Measurements from ENCODE around the gene MBD2.
A peak's percentile ranks its signal among the peaks of the same experiment; 100 is the strongest.
"Not testable (repeated sequence)": the region's sequence is repeated elsewhere in the genome, so short reads cannot be mapped to it uniquely, and the experiment has no call there.

MBD2 gene, protein sequence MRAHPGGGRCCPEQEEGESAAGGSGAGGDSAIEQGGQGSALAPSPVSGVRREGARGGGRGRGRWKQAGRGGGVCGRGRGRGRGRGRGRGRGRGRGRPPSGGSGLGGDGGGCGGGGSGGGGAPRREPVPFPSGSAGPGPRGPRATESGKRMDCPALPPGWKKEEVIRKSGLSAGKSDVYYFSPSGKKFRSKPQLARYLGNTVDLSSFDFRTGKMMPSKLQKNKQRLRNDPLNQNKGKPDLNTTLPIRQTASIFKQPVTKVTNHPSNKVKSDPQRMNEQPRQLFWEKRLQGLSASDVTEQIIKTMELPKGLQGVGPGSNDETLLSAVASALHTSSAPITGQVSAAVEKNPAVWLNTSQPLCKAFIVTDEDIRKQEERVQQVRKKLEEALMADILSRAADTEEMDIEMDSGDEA

DNA sequence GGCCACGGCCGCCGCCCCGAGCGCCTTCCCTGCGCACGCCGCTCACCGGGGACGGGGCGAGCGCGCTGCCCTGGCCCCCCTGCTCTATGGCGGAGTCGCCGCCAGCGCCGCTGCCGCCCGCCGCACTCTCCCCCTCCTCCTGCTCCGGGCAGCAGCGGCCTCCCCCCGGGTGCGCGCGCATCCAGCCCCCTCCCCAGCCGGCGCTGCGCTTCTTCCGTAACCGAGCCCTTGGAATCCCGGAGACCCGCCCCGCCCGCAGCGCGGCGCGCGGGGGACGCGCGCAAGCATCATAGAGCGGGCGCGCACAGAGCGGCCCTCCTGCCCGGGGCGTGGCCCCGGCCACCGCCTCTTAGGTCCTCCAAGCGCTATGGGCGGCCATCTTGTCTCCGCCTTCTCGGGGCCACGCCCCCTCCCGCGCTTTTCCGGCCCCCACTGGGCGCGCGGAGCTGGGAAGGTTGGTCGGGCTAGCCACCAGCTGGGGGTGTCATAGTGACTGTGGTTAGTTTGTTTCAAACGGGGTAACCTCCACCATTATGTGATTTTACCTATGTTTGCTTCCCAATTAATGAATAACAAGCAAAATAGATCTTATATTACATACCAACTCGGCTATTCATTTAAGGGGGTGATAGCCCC lies at the start of gene MBD2:
MBD2 (minus strand) TSS at position 291 of the 636 bp plus-strand sequence; CDS start at position 181, 110 bp downstream.
- H3K9me3 ChIP-seq (ENCODE audit: control insufficient read depth, low read depth, low read length) = no peaks in the 10 kb centered on the region
- peak within 1 kb of the TSS; percentile 65 for H3K4me3 ChIP-seq (ENCODE audit: low read length)
- H3K4me1 ChIP-seq (ENCODE audit: control insufficient read depth, low read depth, low read length) = peaks cover 22% of the 10 kb centered on the region
- H3K27ac ChIP-seq (ENCODE audit: low read length) = peak within 1 kb of the TSS; percentile 51
- H3K9ac ChIP-seq (ENCODE audit: low read length) = peak within 1 kb of the TSS; percentile 41
- no peaks in the 10 kb centered on the region for H3K27me3 ChIP-seq (ENCODE audit: control insufficient read depth, insufficient read depth, low read length)
- H3K36me3 ChIP-seq (ENCODE audit: control insufficient read depth, low read depth, low read length) = peaks cover 4% of the 10 kb centered on the region

DNA sequence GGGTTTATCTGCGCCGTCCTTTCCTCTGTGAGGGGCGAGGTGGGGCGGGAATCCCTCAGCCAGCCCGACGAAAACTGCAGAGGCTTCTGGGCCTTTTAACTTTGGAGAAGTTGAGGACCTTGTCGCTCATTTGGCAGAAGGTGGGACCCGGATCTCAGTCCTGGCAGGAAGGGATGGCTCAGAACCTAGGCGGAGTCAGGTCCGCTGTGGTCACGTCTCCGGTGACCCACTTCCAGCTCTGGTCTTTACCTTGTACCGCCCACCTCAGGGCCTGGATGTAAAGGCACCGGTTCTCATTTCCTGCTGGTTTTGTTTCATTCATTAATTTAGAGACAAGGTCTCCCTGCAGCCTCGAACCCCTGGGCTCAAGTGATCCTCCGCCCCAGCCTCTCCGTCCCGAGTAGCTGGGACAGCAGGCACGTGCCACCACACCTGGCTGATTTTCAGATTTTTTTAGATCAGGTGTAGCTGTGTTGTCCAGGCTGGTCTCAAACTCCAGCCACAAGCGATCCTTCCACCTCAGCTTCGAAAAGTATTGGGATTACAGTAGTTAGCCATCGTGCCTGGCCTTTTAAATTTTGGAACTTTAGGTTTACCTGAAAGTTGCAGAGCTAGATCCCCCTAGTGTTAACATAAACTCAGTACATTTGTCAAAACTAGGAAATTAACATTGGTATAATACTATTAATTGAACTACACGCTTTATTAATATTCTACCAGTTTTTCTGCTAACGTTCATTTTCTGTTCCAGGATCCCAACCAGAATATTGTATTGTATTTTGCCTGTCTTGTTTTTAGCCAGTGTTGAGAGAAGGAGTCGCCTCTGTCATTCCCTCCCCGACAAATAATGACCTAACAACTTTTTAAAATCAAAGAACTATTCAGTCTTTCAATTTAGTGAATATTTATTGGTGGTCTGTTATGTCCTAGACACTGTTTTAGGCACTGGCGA lies 45.7 kb upstream of the MBD2 start:
- Histone ChIP-seq H3K27me3 (ENCODE audit: control insufficient read depth, insufficient read depth, low read length) (no peaks in the 10 kb centered on the region), H3K4me3 (ENCODE audit: low read length) (peak overlapping the region; percentile 79), H3K9ac (ENCODE audit: low read length) (peak overlapping the region; percentile 82), H3K27ac (ENCODE audit: low read length) (peak overlapping the region; percentile 75), H3K9me3 (ENCODE audit: control insufficient read depth, low read depth, low read length) (no peaks in the 10 kb centered on the region), H3K4me1 (ENCODE audit: control insufficient read depth, low read depth, low read length) (peaks cover 9% of the 10 kb centered on the region), H3K36me3 (ENCODE audit: control insufficient read depth, low read depth, low read length) (no peaks in the 10 kb centered on the region)

DNA sequence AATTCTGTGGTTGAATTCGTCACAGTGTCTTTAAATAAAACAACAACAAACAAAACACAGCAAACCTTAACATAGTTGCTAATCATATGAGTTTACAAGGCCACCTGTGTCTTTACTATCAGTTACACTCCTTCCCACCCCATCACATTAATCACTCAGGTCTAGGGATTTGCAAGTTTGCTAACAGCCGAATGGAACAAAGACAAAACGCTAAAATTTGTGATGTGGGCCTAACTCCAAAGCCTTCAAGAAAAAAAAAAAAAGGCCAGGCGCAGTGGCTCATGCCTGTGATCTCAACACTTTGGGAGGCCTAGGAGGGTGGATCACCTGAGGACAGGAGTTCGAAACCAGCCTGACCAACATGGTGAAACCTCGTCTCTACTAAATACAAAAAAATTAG lies 44.3 kb upstream of the MBD2 start:
- H3K4me1 ChIP-seq (ENCODE audit: control insufficient read depth, low read depth, low read length) = peaks cover 9% of the 10 kb centered on the region
- peak overlapping the region; percentile 75 for H3K27ac ChIP-seq (ENCODE audit: low read length)
- H3K36me3 ChIP-seq (ENCODE audit: control insufficient read depth, low read depth, low read length) = no peaks in the 10 kb centered on the region
- H3K9me3 ChIP-seq (ENCODE audit: control insufficient read depth, low read depth, low read length) = no peaks in the 10 kb centered on the region
- peak overlapping the region; percentile 79 for H3K4me3 ChIP-seq (ENCODE audit: low read length)
- H3K27me3 ChIP-seq (ENCODE audit: control insufficient read depth, insufficient read depth, low read length) = no peaks in the 10 kb centered on the region
- peak overlapping the region; percentile 82 for H3K9ac ChIP-seq (ENCODE audit: low read length)

DNA sequence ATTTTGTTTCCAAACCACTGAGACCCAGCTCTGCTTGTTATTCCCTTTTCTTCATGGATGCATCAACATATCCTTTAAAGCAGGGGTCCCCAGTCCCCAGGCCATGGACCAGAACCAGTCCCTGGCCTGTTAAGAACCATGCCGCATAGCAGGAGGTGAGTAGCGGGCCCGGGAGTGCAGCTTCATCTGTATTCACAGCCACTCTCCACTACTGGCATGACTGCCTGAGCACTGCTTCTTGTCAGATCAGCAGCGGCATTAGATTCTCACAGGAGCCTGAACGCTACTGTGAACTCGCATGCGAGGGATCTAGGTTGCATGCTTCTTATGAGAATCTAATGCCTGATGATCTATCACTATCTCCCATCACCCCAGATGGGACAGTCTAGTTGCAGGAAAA lies 43.2 kb upstream of the MBD2 start:
- no peak overlapping the region for H3K4me3 ChIP-seq (ENCODE audit: low read length)
- peaks cover 9% of the 10 kb centered on the region for H3K4me1 ChIP-seq (ENCODE audit: control insufficient read depth, low read depth, low read length)
- no peaks in the 10 kb centered on the region for H3K27me3 ChIP-seq (ENCODE audit: control insufficient read depth, insufficient read depth, low read length)
- H3K9ac ChIP-seq (ENCODE audit: low read length) = no peak overlapping the region
- H3K27ac ChIP-seq (ENCODE audit: low read length) = no peak overlapping the region
- no peaks in the 10 kb centered on the region for H3K9me3 ChIP-seq (ENCODE audit: control insufficient read depth, low read depth, low read length)
- no peaks in the 10 kb centered on the region for H3K36me3 ChIP-seq (ENCODE audit: control insufficient read depth, low read depth, low read length)

DNA sequence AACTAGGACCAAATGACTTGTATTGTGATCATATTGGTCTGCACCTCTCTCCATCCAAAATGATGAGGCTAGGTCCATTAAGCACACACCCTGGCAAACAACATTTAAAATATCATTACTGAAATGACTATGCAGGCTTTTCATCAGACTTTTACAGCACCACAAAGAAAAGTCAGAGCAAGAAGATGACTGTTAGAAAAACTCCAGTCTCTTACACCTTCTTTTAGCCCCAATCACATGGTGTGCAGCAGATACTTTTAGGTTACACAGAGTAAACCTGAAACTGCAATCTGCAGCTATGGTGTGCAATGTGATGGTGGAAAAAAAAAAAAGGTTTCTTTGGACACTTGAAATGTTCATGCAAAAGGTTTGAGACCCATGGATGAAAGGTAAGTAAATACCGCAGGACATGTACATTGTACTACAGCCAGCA lies 39.5 kb upstream of the MBD2 start:
- no peak overlapping the region for H3K4me3 ChIP-seq (ENCODE audit: low read length)
- no peaks in the 10 kb centered on the region for H3K27me3 ChIP-seq (ENCODE audit: control insufficient read depth, insufficient read depth, low read length)
- no peaks in the 10 kb centered on the region for H3K9me3 ChIP-seq (ENCODE audit: control insufficient read depth, low read depth, low read length)
- H3K27ac ChIP-seq (ENCODE audit: low read length) = no peak overlapping the region
- no peak overlapping the region for H3K9ac ChIP-seq (ENCODE audit: low read length)
- no peaks in the 10 kb centered on the region for H3K4me1 ChIP-seq (ENCODE audit: control insufficient read depth, low read depth, low read length)
- no peaks in the 10 kb centered on the region for H3K36me3 ChIP-seq (ENCODE audit: control insufficient read depth, low read depth, low read length)

DNA sequence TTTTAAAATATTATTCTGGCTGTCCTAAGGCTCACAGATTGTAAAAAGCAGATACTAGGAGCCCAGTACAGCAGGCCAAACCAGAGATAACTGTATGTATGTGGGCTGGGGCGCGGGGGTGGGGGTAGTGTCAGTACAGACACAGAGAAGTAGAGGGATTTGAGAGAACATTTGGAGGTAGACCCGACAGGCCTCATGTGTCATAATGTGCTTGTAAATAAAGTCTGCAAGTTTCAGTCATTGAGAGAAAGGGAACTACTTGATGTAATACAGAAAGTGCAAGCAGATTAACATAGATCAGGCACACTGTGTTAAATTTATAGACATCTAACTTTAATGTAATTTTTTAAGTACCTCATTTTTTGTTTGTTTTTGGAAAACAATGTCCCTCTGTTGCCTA lies 37.4 kb upstream of the MBD2 start:
- no peaks in the 10 kb centered on the region for H3K36me3 ChIP-seq (ENCODE audit: control insufficient read depth, low read depth, low read length)
- peaks cover 14% of the 10 kb centered on the region for H3K4me1 ChIP-seq (ENCODE audit: control insufficient read depth, low read depth, low read length)
- H3K9ac ChIP-seq (ENCODE audit: low read length) = no peak overlapping the region
- no peaks in the 10 kb centered on the region for H3K9me3 ChIP-seq (ENCODE audit: control insufficient read depth, low read depth, low read length)
- no peak overlapping the region for H3K27ac ChIP-seq (ENCODE audit: low read length)
- no peak overlapping the region for H3K4me3 ChIP-seq (ENCODE audit: low read length)
- no peaks in the 10 kb centered on the region for H3K27me3 ChIP-seq (ENCODE audit: control insufficient read depth, insufficient read depth, low read length)

DNA sequence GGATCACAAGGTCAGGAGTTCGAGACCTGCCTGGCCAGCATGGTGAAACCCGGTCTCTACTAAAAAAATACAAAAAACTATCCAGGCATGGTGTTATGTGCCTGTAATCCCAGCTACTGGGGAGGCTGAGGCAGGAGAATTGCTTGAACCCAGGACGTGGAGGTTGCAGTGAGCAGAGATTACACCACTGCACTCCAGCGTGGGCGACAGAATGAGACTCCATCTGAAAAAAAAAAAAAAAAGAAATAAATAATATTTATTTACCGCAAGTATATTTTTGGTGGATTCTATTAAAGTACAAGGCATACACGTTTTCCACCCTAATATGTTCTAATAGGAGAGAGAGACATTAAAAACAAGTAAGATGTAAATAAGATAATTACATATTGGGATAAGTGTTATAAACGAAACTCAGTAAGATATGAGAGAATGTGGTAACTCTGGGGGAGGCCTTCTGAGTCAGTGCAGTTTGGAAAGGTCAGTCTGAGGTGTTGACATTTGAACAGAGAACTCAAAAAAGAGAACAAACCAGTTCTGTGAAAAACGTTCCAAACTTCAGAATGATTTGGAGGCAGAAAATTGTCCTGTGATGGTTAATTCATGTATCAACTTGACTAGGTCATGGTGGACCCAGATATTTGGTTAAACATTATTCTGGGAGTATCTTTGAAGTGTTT lies 36.1 kb upstream of the MBD2 start:
- Histone ChIP-seq H3K4me1 (ENCODE audit: control insufficient read depth, low read depth, low read length) (peaks cover 14% of the 10 kb centered on the region), H3K9ac (ENCODE audit: low read length) (no peak overlapping the region), H3K4me3 (ENCODE audit: low read length) (no peak overlapping the region), H3K36me3 (ENCODE audit: control insufficient read depth, low read depth, low read length) (no peaks in the 10 kb centered on the region), H3K27me3 (ENCODE audit: control insufficient read depth, insufficient read depth, low read length) (no peaks in the 10 kb centered on the region), H3K27ac (ENCODE audit: low read length) (no peak overlapping the region), H3K9me3 (ENCODE audit: control insufficient read depth, low read depth, low read length) (no peaks in the 10 kb centered on the region)

DNA sequence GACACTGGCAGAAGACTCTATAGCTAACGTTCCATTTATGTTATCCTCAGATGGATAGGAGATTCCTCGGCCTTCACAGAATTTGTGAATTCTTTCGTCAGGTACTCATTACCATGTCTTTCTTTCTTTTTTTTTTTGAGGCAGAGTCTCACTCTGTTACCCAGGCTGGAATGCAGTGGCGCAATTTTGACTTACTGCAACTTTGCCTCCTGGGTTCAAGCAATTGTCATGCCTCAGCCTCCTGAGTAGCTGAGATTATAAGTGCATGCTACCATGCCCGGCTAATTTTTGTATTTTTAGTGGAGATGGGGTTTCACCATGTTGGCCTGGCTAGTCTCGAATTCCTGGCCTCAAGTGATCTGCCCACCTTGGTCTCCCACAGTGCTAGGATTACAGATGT lies 33.3 kb upstream of the MBD2 start:
- H3K4me3 ChIP-seq (ENCODE audit: low read length); H3K36me3 ChIP-seq (ENCODE audit: control insufficient read depth, low read depth, low read length); H3K9me3 ChIP-seq (ENCODE audit: control insufficient read depth, low read depth, low read length); H3K27me3 ChIP-seq (ENCODE audit: control insufficient read depth, insufficient read depth, low read length); H3K9ac ChIP-seq (ENCODE audit: low read length): not testable (repeated sequence)
- H3K27ac ChIP-seq (ENCODE audit: low read length) = peak overlapping the region; percentile 35
- H3K4me1 ChIP-seq (ENCODE audit: control insufficient read depth, low read depth, low read length) = peaks cover 29% of the 10 kb centered on the region

DNA sequence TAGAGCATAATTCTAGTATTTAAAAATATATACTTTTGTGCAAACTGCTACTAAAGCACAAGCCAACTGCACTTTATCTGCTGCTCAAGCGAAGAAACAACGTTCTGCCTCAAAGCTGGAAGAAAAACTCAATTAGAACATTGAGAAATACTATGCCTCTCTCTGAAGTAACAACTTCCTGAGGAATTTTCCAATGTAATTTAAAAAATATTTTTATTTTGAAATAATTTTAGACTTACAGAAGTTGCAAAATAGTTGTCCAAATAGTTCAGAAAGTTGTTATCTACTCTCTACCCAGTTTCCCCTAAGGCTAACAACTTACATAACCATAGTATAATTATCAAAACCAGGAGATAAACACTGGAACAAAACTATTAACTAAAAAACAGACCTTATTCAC lies 32.5 kb upstream of the MBD2 start:
- Histone ChIP-seq H3K4me3 (ENCODE audit: low read length) (no peak overlapping the region), H3K4me1 (ENCODE audit: control insufficient read depth, low read depth, low read length) (peaks cover 29% of the 10 kb centered on the region), H3K36me3 (ENCODE audit: control insufficient read depth, low read depth, low read length) (no peaks in the 10 kb centered on the region), H3K27me3 (ENCODE audit: control insufficient read depth, insufficient read depth, low read length) (no peaks in the 10 kb centered on the region), H3K9ac (ENCODE audit: low read length) (no peak overlapping the region), H3K27ac (ENCODE audit: low read length) (no peak overlapping the region), H3K9me3 (ENCODE audit: control insufficient read depth, low read depth, low read length) (no peaks in the 10 kb centered on the region)

DNA sequence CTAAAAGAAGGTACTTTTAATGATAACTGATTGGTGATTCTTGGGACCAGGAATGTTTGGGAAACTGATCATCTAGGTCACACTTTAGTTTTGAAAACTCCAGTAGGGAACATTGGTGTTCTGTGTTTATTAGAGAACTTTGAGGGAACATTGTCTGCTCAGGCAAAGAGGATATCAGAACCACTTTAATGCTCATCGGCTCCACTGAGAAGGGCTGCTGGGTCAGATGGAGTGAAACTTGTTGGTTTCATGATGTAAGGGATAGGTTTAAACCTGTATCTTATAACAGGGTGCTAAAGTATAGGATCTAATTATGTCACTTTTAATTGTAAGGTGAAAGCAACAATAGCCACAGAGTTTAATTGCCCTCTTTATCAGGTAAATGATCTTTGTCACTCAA lies 30.7 kb upstream of the MBD2 start:
- Histone ChIP-seq H3K27me3 (ENCODE audit: control insufficient read depth, insufficient read depth, low read length) (no peaks in the 10 kb centered on the region), H3K4me3 (ENCODE audit: low read length) (no peak overlapping the region), H3K27ac (ENCODE audit: low read length) (no peak overlapping the region), H3K9ac (ENCODE audit: low read length) (no peak overlapping the region), H3K9me3 (ENCODE audit: control insufficient read depth, low read depth, low read length) (no peaks in the 10 kb centered on the region), H3K4me1 (ENCODE audit: control insufficient read depth, low read depth, low read length) (peaks cover 29% of the 10 kb centered on the region), H3K36me3 (ENCODE audit: control insufficient read depth, low read depth, low read length) (no peaks in the 10 kb centered on the region)

DNA sequence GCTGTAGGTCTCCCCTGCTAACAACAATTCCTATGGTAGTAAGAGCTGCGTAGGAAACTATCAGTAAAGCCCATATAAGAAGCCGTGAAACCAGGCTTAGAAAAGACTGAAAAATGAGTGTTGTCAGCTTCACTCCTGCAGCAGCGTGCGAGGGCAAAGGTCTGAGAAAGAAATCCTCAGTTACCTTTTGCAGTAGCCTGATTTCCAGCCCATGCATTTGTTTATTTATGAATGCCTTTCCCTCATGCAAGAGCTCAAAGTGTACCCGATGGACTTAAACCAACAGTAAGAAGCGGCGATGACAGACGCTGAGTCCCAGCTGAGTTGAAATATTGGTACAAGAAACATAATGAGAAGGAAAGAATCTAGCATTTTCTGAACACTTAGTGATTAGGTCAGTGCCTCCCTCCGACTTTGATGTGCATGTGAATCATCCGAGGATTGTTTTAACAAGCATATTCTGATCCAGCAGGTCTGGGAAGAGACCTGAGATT lies 29.8 kb upstream of the MBD2 start:
- Histone ChIP-seq H3K27ac (ENCODE audit: low read length) (no peak overlapping the region), H3K9ac (ENCODE audit: low read length) (no peak overlapping the region), H3K36me3 (ENCODE audit: control insufficient read depth, low read depth, low read length) (no peaks in the 10 kb centered on the region), H3K4me3 (ENCODE audit: low read length) (no peak overlapping the region), H3K4me1 (ENCODE audit: control insufficient read depth, low read depth, low read length) (peaks cover 29% of the 10 kb centered on the region), H3K27me3 (ENCODE audit: control insufficient read depth, insufficient read depth, low read length) (no peaks in the 10 kb centered on the region), H3K9me3 (ENCODE audit: control insufficient read depth, low read depth, low read length) (no peaks in the 10 kb centered on the region)
